H1 (cell line): ENCODE measurements around the gene GRIP2.

Experiments
- CEBPB ChIP-seq: IDR thresholded peaks from 2 replicates; pipeline ENCODE4 v1.6.1; 2012; ENCODE audit warnings: low read depth, low read length
- CREB1 ChIP-seq: IDR thresholded peaks from 2 replicates; pipeline ENCODE4 v1.6.1; 2012; ENCODE audit warnings: inconsistent platforms
- CTCF ChIP-seq, 3 experiments: IDR thresholded peaks; 1 replicate in 2 of 3; 2 replicates in 1 of 3; pipeline versions ENCODE4 v1.5.1 to v1.6.1; 2011; ENCODE audit warnings: low read length in 3 of 3, mild to moderate bottlenecking in 3 of 3, inconsistent platforms in 2 of 3, low read depth in 1 of 3, moderate library complexity in 1 of 3; ENCODE audit not compliant: insufficient read depth in 1 of 3; ENCODE audit errors: control extremely low read depth in 1 of 3
- EP300 ChIP-seq, 2 experiments: IDR thresholded peaks; 1 replicate in 1 of 2; 2 replicates in 1 of 2; pipeline ENCODE4 v1.6.1; 2011 to 2012; ENCODE audit warnings: low read depth in 2 of 2, low read length in 2 of 2, mild to moderate bottlenecking in 2 of 2, borderline replicate concordance in 1 of 2, inconsistent platforms in 1 of 2, moderate library complexity in 1 of 2
- POLR2A ChIP-seq, 2 experiments: IDR thresholded peaks; 1 replicate in 1 of 2; 2 replicates in 1 of 2; pipeline ENCODE4 v1.6.1; 2011; ENCODE audit warnings: low read depth in 2 of 2, low read length in 2 of 2, mild to moderate bottlenecking in 2 of 2; ENCODE audit errors: control extremely low read depth in 1 of 2
- POLR2AphosphoS5 ChIP-seq: IDR thresholded peaks from 2 replicates; pipeline ENCODE4 v1.6.1; 2011; ENCODE audit warnings: low read depth, low read length
- RAD21 ChIP-seq, 2 experiments: IDR thresholded peaks in 1 of 2; conservative IDR thresholded peaks in 1 of 2; 2 replicates each; pipeline ENCODE4 v1.6.1; 2011; ENCODE audit warnings: low read depth in 2 of 2, low read length in 2 of 2, improper control_type of control experiment in 1 of 2, inconsistent platforms in 1 of 2, mild to moderate bottlenecking in 1 of 2, moderate library complexity in 1 of 2
- SIN3A ChIP-seq, 2 experiments: IDR thresholded peaks in 1 of 2; conservative IDR thresholded peaks in 1 of 2; 2 replicates each; pipeline ENCODE4 v1.6.1; 2011 to 2012; ENCODE audit warnings: low read length in 2 of 2, improper control_type of control experiment in 1 of 2, low read depth in 1 of 2, mild to moderate bottlenecking in 1 of 2
- SIX5 ChIP-seq: IDR thresholded peaks from 2 replicates; pipeline ENCODE4 v1.6.1; 2011; ENCODE audit warnings: mild to moderate bottlenecking, low read depth, low read length

GRCh38 chr3:14487086-14487485 is 53.1 kb downstream of the GRIP2 start:
- TF ChIP-seq CTCF (IDR thresholded peaks at IDR 0.05; ENCODE audit: control extremely low read depth in 1 of 3, insufficient read depth in 1 of 3, low read depth in 1 of 3, low read length in 3 of 3) (no peak), CEBPB (no peak), SIX5 (no peak), POLR2A (IDR thresholded peaks at IDR 0.05; ENCODE audit: control extremely low read depth in 1 of 2, low read depth in 2 of 2, low read length in 2 of 2) (no peak), CREB1 (no peak), SIN3A (conservative IDR thresholded peaks at IDR 0.05 in 1 of 2, IDR thresholded peaks at IDR 0.05 in 1 of 2; ENCODE audit: low read depth in 1 of 2, low read length in 2 of 2) (no peak), RAD21 (IDR thresholded peaks at IDR 0.05 in 1 of 2, conservative IDR thresholded peaks at IDR 0.05 in 1 of 2; ENCODE audit: low read depth in 2 of 2, low read length in 2 of 2) (no peak), EP300 (IDR thresholded peaks at IDR 0.05; ENCODE audit: borderline replicate concordance in 1 of 2, low read depth in 2 of 2, low read length in 2 of 2) (no peak), POLR2AphosphoS5 (no peak)
